Sigmoid colon (tissue), 3 donors: ENCODE measurements around the gene XRCC5.

Experiments
- CTCF ChIP-seq, 4 experiments: fragments of 450-650 bp in 3 of 4; fragments of 200-600 bp in 1 of 4; IDR thresholded peaks; one replicate each; pipeline ENCODE4 v1.5.1; 2016 to 2019; ENCODE audit warnings: antibody characterized with exemption in 4 of 4, mild to moderate bottlenecking in 3 of 4, moderate library complexity in 2 of 4
- POLR2A ChIP-seq, 2 donors: fragments of 450-650 bp; IDR thresholded peaks; one replicate each; pipeline ENCODE4 v1.6.1; 2016; ENCODE audit warnings: antibody characterized with exemption in 2 of 2, mild to moderate bottlenecking in 2 of 2, moderate library complexity in 2 of 2

GRCh38 chr2:216245391-216245975 lies 136.3 kb downstream of the XRCC5 start:
- no peak for TF ChIP-seq CTCF (IDR thresholded peaks at IDR 0.05)
- no peak for TF ChIP-seq POLR2A (IDR thresholded peaks at IDR 0.05)
